NB4 (cell line): ENCODE results near the gene KLK10.

Experiments used
- DNase-seq: peaks from one replicate; pipeline ENCODE4 v3.0.0; 2010; ENCODE audit warnings: low read depth
- H3K4me3 ChIP-seq: one replicate; pipeline ENCODE4 v1.5.1; 2011; ENCODE audit warnings: mild to moderate bottlenecking, low read depth, low read length, moderate library complexity
- CTCF ChIP-seq: IDR thresholded peaks from one replicate; pipeline ENCODE4 v1.5.1; 2012; ENCODE audit warnings: low read depth, low read length
- MYC ChIP-seq: IDR thresholded peaks from 2 replicates; pipeline ENCODE4 v1.6.1; 2011; ENCODE audit warnings: low read depth, low read length
- POLR2A ChIP-seq: IDR thresholded peaks from 2 replicates; pipeline ENCODE4 v1.6.1; 2011; ENCODE audit warnings: mild to moderate bottlenecking; ENCODE audit not compliant: insufficient read length; ENCODE audit errors: extremely low read depth
- TF ChIP-seq, protein P1 (sequence below): IDR thresholded peaks from 2 replicates; pipeline ENCODE4 v1.6.1; 2011; ENCODE audit warnings: low read depth, low read length

The KLK10 gene

DNA sequence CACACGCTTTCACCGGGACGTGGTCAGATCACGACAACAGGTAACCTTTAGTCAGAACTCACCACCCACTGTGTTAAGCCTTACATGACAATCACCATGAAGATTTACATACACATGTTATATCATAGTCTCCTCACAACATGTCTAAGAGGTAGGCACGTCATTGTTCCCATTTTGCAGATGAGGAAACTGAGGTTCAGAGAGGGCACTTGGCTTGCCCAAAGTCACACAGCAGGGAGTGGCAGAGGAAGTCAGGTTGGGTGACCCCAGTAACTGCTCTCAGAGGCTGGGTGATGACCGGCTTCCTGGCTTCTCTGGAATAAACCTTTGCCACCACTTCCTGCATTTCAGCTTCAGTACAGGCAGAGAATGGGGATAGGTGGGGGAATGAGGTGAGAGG is 5.3 kb downstream of the KLK10 start:
- TF ChIP-seq, protein P1, sequence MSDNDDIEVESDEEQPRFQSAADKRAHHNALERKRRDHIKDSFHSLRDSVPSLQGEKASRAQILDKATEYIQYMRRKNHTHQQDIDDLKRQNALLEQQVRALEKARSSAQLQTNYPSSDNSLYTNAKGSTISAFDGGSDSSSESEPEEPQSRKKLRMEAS, result no peak
- TF ChIP-seq POLR2A (no peak), CTCF (no peak), MYC (no peak)
- no peak for DNase-seq
- no peak overlapping the region for H3K4me3 ChIP-seq

GRCh38 chr19:51012661-51013190 is 6.8 kb downstream of the KLK10 start:
- H3K4me3 ChIP-seq, result no peak overlapping the region
- TF ChIP-seq, protein P1, result no peak
- TF ChIP-seq POLR2A, result no peak
- TF ChIP-seq MYC, result no peak
- TF ChIP-seq CTCF, result no peak
- DNase-seq, result no peak

- TF ChIP-seq, protein P1, result no peak
- no peak for TF ChIP-seq POLR2A
- no peak for TF ChIP-seq CTCF
- no peak for TF ChIP-seq MYC
These were observed 9.3 kb downstream of the KLK10 start for GRCh38 chr19:51010066-51010795.

GRCh38 chr19:51009061-51009891 is 10.2 kb downstream of the KLK10 start:
- no peak for DNase-seq
- TF ChIP-seq, protein P1, result no peak
- no peak for TF ChIP-seq CTCF
- no peak for TF ChIP-seq POLR2A
- no peak for TF ChIP-seq MYC
- H3K4me3 ChIP-seq, result no peak overlapping the region

More at GRCh38 chr19:51010066-51010795, 9.3 kb downstream of the KLK10 start:
- no peak for DNase-seq
- no peak overlapping the region for H3K4me3 ChIP-seq

DNA sequence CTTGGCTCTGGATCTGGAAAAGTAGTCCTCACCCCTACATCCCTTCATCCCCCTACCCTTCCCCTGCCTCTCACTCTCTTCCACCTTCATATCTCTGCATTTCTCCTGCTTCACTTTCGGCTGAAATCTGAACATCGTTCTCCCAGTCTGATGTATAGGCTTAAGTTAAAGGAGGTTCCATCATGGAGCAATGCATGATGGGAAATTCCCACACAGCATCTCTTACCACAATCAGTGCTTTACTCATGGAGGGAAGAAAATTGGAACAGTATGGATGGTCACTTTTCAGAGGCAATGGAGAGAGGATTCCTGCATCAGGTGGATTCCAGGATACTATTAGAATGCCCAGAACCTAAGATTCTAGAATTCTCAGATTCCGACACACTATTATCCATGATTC is 12.0 kb downstream of the KLK10 start:
- TF ChIP-seq CTCF (no peak), MYC (no peak), POLR2A (no peak)
- TF ChIP-seq, protein P1, result no peak
- H3K4me3 ChIP-seq, result no peak overlapping the region
- no peak for DNase-seq
